Skeletal muscle satellite cell (primary cell): ENCODE measurements around the gene ADRA2B. TPM values are rescaled to one million over a fixed set of nuclear protein-coding genes. Genes with fewer than 3 reads are reported as not detected.
"Not testable (repeated sequence)": the region's sequence is repeated elsewhere in the genome, so short reads cannot be mapped to it uniquely, and the experiment has no call there.

Experiments used
- H3K27me3 ChIP-seq: 2 replicates; pipeline ENCODE4 v1.7.0; 2013; ENCODE audit warnings: low read length; ENCODE audit not compliant: control insufficient read depth, insufficient read depth
- H3K36me3 ChIP-seq: 2 replicates; pipeline ENCODE4 v1.7.0; 2013; ENCODE audit warnings: mild to moderate bottlenecking, control low read depth, low read length; ENCODE audit not compliant: insufficient read depth
- H3K4me1 ChIP-seq: 2 replicates; pipeline ENCODE4 v1.7.0; 2013; ENCODE audit warnings: low read length; ENCODE audit not compliant: control insufficient read depth, insufficient read depth
- H3K4me2 ChIP-seq: 2 replicates; pipeline ENCODE4 v1.7.0; 2013; ENCODE audit warnings: mild to moderate bottlenecking, low read length
- H3K4me3 ChIP-seq: 2 replicates; pipeline ENCODE4 v1.7.0; 2013; ENCODE audit warnings: low read length
- H3K9ac ChIP-seq: 2 replicates; pipeline ENCODE4 v1.7.0; 2013; ENCODE audit warnings: mild to moderate bottlenecking, low read depth, low read length, moderate library complexity
- H3K9me3 ChIP-seq: replicated peaks from 2 replicates; pipeline ENCODE4 v1.7.0; 2013; ENCODE audit warnings: mild to moderate bottlenecking, control low read depth, low read length
- total RNA-seq: library from RNA; depleted of rRNA; stranded (reverse); fragments of >200 nt; gene quantifications from 2 replicates; pipeline ENCODE4 v1.2.3, GENCODE V29; 2012; rRNA removed

The ADRA2B gene
- not detected in 2 replicates for total RNA-seq

DNA sequence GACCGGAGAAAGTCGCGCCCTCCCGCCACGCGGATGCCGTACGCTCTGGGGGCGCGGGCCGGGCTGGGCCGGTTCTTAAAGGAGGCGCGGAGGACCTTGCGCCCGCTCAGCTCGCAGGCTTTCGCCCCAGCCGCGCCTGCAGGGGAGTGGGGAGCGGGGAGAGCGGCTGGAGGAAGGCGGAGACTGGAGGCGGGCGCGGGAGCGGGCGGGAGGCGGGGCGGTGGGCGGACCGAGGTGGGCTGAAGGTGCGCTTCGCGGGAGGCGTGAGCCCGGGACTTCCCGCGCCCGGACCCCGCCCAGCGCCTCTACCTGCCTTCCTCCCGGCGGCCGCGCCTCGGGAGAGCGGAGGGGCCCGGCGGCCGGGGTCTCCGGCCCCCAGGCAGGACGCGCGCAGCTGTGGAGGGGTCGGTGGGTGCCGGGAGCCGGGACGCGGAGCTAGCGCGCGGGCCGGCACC lies at the start of gene ADRA2B:
Gene ADRA2B, minus strand, starts transcription at position 148 of the 455 bp plus-strand sequence. CDS start 422 bp downstream, outside the sequence.
- H3K27me3 ChIP-seq, result peaks cover 72% of the 10 kb centered on the region
- no peaks in the 10 kb centered on the region for H3K9me3 ChIP-seq
- no peak within 1 kb of the TSS for H3K9ac ChIP-seq
- H3K4me1 ChIP-seq, result peaks cover 7% of the 10 kb centered on the region
- no peaks in the 10 kb centered on the region for H3K36me3 ChIP-seq
- peak within 1 kb of the TSS; percentile 52 for H3K4me3 ChIP-seq
- H3K4me2 ChIP-seq, result peak within 1 kb of the TSS; percentile 78

DNA sequence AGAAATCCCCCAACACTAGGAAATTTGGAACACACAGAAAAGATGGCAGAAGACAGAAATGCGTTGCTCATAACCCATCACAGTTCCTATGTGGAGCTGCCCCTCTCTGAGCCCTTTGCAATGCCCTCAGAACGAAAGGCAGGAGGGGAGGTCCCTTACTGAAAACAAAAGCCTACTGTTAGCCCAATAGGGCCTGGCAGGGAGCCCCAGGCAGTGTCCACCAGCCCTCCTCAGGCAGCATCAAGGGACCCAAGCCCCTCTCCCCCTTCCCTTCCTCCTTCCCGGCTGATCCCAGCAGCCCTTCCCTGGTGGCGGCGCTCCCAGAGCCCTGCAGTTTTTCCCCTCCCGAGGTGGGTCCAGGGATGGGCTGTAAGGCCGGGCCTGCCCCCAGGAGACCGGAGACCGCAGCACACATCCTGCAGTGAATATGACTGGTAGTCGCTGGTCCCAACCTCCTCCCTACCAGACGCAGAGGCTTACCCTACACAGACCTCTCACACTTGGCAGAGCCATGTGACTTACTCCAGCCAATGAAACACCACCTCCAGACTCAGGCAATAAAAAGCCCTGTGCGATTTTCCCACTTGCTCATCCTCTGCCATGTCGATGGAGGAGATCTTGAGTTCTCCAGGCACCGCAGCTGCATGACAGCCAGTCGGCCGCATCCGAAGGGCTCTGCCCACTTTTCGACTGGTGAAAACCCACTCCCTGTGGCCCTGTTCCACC lies 48.3 kb upstream of the ADRA2B start:
- peaks cover 21% of the 10 kb centered on the region for H3K4me1 ChIP-seq

DNA sequence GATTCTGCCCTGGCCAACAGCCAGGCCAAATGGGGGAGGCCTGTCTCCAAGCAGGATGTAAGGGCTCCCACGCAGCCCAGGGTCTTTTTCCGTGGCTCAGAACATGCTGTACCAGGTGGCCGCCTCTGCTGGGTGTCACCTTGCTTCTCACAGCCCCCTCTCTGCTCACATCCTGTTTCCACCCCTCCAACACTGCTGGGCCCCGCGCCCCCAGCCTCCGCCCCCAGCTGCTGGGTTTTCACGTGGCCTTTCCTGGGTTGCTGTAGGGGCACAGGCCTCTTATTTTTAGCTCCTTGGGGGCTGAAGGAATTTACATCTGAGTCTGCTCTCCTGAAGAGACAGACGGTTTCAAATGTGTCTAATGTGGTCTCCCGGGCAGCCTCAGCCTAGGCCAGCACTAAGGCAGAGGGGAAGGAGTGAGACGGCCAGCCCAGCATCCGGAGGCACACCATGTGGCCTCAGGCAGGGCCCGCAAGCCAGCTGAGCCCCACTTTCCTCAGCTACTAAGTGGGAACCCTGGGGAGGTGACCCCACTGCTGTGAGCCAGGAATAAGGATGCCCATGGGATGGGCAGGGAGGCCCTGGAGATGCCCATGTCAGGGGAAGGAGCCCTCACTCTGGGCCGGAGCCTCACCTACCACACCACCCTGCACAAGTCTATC lies 47.5 kb upstream of the ADRA2B start:
- Histone ChIP-seq H3K9ac (no peak overlapping the region), H3K27me3 (peaks cover 5% of the 10 kb centered on the region), H3K9me3 (no peaks in the 10 kb centered on the region), H3K4me2 (no peak overlapping the region), H3K4me1 (peaks cover 18% of the 10 kb centered on the region), H3K4me3 (no peak overlapping the region), H3K36me3 (no peaks in the 10 kb centered on the region)

More for the DNA sequence above, 48.3 kb upstream of the ADRA2B start:
- Histone ChIP-seq H3K4me2 (no peak overlapping the region), H3K9me3 (no peaks in the 10 kb centered on the region), H3K36me3 (no peaks in the 10 kb centered on the region), H3K4me3 (no peak overlapping the region), H3K27me3 (no peaks in the 10 kb centered on the region), H3K9ac (no peak overlapping the region)

GRCh38 chr2:96163415-96163767 lies 47.0 kb upstream of the ADRA2B start:
- Histone ChIP-seq H3K4me1 (peaks cover 14% of the 10 kb centered on the region), H3K4me3 (no peak overlapping the region), H3K36me3 (no peaks in the 10 kb centered on the region), H3K27me3 (peaks cover 10% of the 10 kb centered on the region), H3K9ac (no peak overlapping the region), H3K4me2 (no peak overlapping the region), H3K9me3 (no peaks in the 10 kb centered on the region)

DNA sequence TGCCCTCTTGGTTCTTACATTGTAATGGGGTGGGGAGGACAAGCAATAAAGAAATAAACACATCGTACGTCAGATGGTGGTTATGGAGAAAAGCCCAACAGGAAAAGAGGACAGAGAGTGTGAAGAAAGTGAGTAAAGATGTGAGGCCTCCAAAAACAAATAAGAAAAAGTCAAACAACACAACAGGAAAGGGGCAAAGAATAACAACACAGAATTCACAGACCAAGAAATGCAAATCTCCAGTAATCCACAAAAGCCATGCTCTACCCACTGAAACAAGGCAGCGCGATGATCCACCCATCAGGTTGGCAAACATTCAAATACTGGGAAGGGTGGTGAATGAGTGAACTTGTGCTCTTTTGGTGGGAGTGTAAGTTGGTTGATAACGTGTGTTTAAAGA lies 45.5 kb upstream of the ADRA2B start:
- H3K4me2 ChIP-seq, result no peak overlapping the region
- H3K9ac ChIP-seq, result no peak overlapping the region
- H3K27me3 ChIP-seq, result peaks cover 25% of the 10 kb centered on the region
- H3K36me3 ChIP-seq, result no peaks in the 10 kb centered on the region
- H3K4me3 ChIP-seq, result no peak overlapping the region
- H3K9me3 ChIP-seq, result no peaks in the 10 kb centered on the region
- peaks cover 6% of the 10 kb centered on the region for H3K4me1 ChIP-seq

DNA sequence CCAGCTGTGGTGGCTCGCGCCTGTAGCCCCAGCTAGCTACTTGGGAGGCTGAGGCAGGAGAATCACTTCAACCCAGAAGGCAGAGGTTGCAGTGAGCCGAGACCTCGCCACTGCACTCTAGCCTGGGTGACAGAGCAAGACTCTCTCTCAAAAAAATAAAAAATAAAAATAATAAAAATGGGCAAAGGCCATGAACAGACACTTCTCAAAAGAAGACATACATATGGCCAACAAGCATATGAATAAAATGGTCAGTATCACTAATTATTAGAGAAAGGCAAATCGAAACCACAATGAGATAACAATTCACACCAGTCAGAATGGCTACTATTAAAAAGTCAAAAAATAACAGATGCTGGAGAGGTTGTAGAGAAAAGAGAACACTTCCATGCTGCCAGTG lies 44.0 kb upstream of the ADRA2B start:
- H3K4me1 ChIP-seq, H3K36me3 ChIP-seq, H3K4me2 ChIP-seq, H3K9me3 ChIP-seq, H3K4me3 ChIP-seq, H3K9ac ChIP-seq: not testable (repeated sequence)
- H3K27me3 ChIP-seq, result peaks cover 27% of the 10 kb centered on the region

DNA sequence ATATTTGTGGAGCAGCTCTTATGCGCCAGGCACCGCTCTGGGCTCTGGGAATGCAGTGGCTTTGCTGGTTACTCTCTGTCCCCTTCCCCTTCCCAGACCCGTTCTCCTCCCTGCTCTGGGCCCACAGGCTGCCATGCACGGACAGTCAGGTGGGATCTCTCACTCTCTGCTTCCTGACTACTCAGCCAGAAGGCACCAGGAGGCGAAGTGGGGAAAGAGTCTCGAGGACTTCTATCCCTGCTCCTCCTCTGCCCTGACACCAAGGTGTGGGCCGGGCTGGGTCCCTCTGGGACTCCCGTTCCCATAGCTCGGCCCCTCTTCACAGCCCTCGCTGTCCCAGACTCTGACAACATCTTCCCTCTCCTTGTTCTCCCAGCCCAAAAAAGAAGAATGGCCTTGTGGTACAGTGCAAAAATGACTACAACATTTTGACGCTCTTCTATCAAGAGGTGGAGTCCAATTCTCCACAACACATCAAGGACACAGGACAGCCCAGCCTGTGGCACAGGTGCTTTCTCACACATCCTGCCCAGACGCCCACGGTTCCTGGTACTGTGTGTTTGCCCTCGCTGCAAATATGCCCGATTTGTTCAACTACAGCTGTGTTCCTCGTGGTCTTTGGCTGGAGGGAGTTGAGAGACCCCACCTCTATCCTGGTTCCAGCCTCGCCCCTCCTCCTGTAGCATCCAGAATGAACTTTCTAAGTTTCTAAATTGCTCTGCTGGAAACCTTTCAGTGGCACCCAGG lies 42.9 kb upstream of the ADRA2B start:
- H3K4me3 ChIP-seq, result no peak overlapping the region
- no peak overlapping the region for H3K9ac ChIP-seq
- peaks cover 6% of the 10 kb centered on the region for H3K4me1 ChIP-seq

GRCh38 chr2:96158554-96158940 lies 42.2 kb upstream of the ADRA2B start:
- Histone ChIP-seq H3K4me2 (no peak overlapping the region), H3K9ac (no peak overlapping the region), H3K9me3 (no peaks in the 10 kb centered on the region), H3K36me3 (no peaks in the 10 kb centered on the region), H3K4me3 (no peak overlapping the region), H3K4me1 (peaks cover under 1% of the 10 kb centered on the region), H3K27me3 (peaks cover 33% of the 10 kb centered on the region)

More for the DNA sequence above, 42.9 kb upstream of the ADRA2B start:
- Histone ChIP-seq H3K36me3 (no peaks in the 10 kb centered on the region), H3K9me3 (no peaks in the 10 kb centered on the region), H3K27me3 (peaks cover 33% of the 10 kb centered on the region), H3K4me2 (no peak overlapping the region)

DNA sequence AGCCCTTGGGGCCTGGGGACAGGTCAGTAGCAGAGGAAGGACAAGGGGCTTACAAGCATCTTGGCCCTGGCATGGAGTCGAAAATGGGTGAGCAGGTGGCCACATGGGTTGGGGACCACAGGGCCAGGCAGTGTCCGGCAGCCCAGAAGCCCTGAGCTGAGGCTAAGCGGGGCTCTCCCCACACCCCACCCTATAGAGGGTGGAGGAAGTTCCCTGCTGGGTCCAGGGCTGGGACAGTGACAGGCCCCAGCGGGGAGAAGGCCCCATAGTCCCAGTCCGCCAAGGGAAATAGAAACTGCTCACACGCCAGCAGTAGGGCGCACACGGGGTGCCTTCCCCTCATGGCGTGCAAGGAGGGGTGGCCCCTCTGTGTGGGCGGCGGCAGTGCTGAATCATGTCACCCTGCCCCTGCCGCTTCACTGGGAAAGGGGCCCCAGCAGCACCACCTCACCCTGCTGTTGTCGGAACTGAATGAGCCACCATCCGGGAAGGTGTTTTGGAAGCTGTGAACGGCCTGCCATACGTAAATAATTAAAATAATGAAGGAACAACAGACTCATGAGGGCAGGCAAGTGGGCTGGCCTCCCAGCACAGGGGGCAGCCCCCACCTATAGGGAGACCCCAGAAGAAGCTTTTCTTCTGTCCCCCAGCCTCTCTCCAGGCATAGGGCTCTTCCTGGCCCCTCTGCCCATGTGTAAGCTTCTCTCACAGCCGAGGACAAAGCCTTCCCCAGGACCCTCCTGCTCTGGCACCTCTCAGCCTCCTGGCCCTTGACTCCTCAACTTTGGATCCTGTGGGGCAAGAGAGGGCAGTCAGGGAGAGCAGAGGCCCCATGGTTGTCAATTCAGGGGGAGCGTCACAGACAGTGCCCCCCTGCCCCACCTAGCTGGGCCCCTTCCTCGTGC lies 41.5 kb upstream of the ADRA2B start:
- Histone ChIP-seq H3K27me3 (peaks cover 33% of the 10 kb centered on the region), H3K9ac (no peak overlapping the region), H3K36me3 (no peaks in the 10 kb centered on the region), H3K4me1 (no peaks in the 10 kb centered on the region), H3K9me3 (no peaks in the 10 kb centered on the region), H3K4me2 (no peak overlapping the region), H3K4me3 (no peak overlapping the region)

DNA sequence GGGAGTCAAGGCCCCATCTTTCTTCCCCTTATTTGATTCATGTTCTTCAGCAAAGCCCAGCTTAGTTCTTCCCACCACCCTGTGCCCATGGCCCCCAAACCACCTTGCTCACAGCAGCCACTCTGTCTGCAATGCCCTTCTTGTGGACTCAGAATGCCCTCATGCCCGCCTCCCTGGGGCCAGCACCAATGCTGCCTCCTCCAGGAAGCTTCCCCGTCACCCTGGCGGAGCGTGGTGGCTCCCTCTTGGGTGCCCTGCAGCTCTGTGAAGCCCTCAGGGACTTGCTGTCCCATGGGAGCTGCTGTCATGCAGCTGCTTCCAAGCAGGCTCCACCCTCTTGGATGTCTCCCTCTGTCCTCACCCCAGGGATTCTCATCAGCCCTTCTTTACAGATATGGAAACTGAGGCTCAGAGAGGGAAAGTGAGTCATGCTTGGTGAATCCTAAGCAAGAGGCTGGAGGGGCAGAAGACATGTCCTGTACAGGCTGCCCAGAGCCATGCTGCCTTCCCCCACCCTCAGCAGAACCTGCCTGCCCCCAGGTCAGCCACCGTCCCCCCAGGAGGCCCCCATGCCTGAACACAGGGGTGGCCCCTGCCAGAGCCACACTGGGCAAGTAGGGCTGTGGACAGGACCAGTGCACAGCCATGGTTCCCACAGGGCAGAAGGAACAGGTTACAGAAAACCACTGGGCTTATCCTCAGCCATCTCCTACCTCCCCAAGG lies 40.7 kb upstream of the ADRA2B start:
- no peaks in the 10 kb centered on the region for H3K4me1 ChIP-seq

More for the DNA sequence above, 40.7 kb upstream of the ADRA2B start:
- H3K9ac ChIP-seq, result no peak overlapping the region
- H3K9me3 ChIP-seq, result no peaks in the 10 kb centered on the region
- no peak overlapping the region for H3K4me2 ChIP-seq
- H3K4me3 ChIP-seq, result no peak overlapping the region
- H3K27me3 ChIP-seq, result peaks cover 33% of the 10 kb centered on the region
- H3K36me3 ChIP-seq, result no peaks in the 10 kb centered on the region
